H1 (cell line): Measurements from ENCODE around the gene BRS3. TPM values are rescaled to one million over a fixed set of nuclear protein-coding genes. Genes with fewer than 3 reads are reported as not detected.

Experiments used
- ASH2L ChIP-seq: fragments of 200-600, 300-600 bp; sonication (generic); IDR thresholded peaks from one replicate; pipeline ENCODE4 v1.7.1; 2017; ENCODE audit warnings: low read length
- KDM4A ChIP-seq: IDR thresholded peaks from one replicate; pipeline ENCODE4 v1.7.1; 2012; ENCODE audit warnings: low read depth, mild to moderate bottlenecking, moderate library complexity, low read length, inconsistent platforms; ENCODE audit not compliant: severe bottlenecking
- RAD21 ChIP-seq, 2 experiments: IDR thresholded peaks in 1 of 2; conservative IDR thresholded peaks in 1 of 2; 2 replicates each; pipeline ENCODE4 v1.6.1; 2011; ENCODE audit warnings: low read depth in 2 of 2, low read length in 2 of 2, improper control_type of control experiment in 1 of 2, inconsistent platforms in 1 of 2, mild to moderate bottlenecking in 1 of 2, moderate library complexity in 1 of 2
- polyA plus RNA-seq, 7 experiments: library from polyadenylated mRNA; depleted of rRNA in 3 of 7; stranded (reverse) in 5 of 7; unstranded in 2 of 7; fragments of >200 nt in 5 of 7; fragments of 200-250 nt in 2 of 7; gene quantifications; 1 replicate in 5 of 7; 2 replicates in 1 of 7; 4 replicates in 1 of 7; pipeline versions ENCODE4 v1.2.1 to v1.2.3, GENCODE V29; 2011 to 2013; ENCODE audit warnings: missing spikeins in 2 of 7, mixed read lengths in 2 of 7
- total RNA-seq: library from RNA; stranded (reverse); fragmentation: NEBNext Ultra II Directional; extraction: Animal tissue kit (Norgen Biotek cat#: 25700); gene quantifications from 2 replicates; pipeline ENCODE4 v1.2.1, GENCODE V29; 2021

BRS3 gene
- total and polyA plus RNA-seq, 2 of the 8 experiments (the other 6 are each of a cell fraction or from before 2014, with no cell fraction given): not detected

- TF ChIP-seq KDM4A: peak; percentile 21
- peak; percentile 61 for TF ChIP-seq ASH2L
- TF ChIP-seq RAD21 (IDR thresholded peaks at IDR 0.05 in 1 of 2, conservative IDR thresholded peaks at IDR 0.05 in 1 of 2; ENCODE audit: low read depth in 2 of 2, low read length in 2 of 2): no peak
These were observed 9.9 kb downstream of the BRS3 start, which contains the start of gene HTATSF1 (continued) for GRCh38 chrX:136497556-136498052.
